HCT116 (cell line): ENCODE results near the gene TJP2. TPM values are rescaled to one million over a fixed set of nuclear protein-coding genes. Genes with fewer than 3 reads are reported as not detected.

Experiments used
- ATAC-seq: fragments of 200-7000 bp; cut with Tn5 transposase; 2 replicates; pipeline ENCODE4 v1.9.1; 2020; ENCODE audit warnings: mild to moderate bottlenecking, moderate library complexity
- BruUV-seq: library from RNA; stranded (reverse); fragments of 400-500 nt; replicated peaks from 2 replicates; lab custom pipeline; 2021; lab: Mats Ljungman, UMichigan
- CTCF ChIA-PET: fragments of 300-600 bp; sonication (Branson Sonifier 250); formaldehyde crosslinking; loops from one replicate; lab custom pipeline; 2021; ENCODE audit warnings: antibody characterized with exemption; lab: Charles Lee
- POLR2A ChIA-PET: fragments of 300-600, 350-600 bp; sonication (Branson Sonifier 250); formaldehyde crosslinking; loops from one replicate; lab custom pipeline; 2021; ENCODE audit warnings: antibody characterized with exemption; lab: Charles Lee
- RAD21 ChIA-PET, 2 experiments: fragments of 300-600 bp; sonication (Branson Sonifier 250); formaldehyde crosslinking; loops; one replicate each; lab custom pipeline; 2023; ENCODE audit warnings: low total read pairs in 2 of 2; ENCODE audit not compliant: uncharacterized antibody in 2 of 2, unreplicated experiment in 2 of 2, low non-redundant PET in 1 of 2; lab: Charles Lee
- DNase-seq: peaks from one replicate; pipeline ENCODE4 v3.0.0-alpha.2; 2010; ENCODE audit warnings: low read depth, low spot score
- H2AFZ ChIP-seq: fragments of 200-600 bp; shearing (Covaris generic), sonication (generic); 2 replicates; pipeline ENCODE4 v1.6.1; 2017; ENCODE audit warnings: low read depth, mixed run types, mixed read lengths, antibody characterized with exemption, low read length; ENCODE audit not compliant: poor library complexity, severe bottlenecking
- H3K27ac ChIP-seq: 2 replicates; pipeline ENCODE4 v1.5.1; 2012; ENCODE audit warnings: low read depth, low read length
- H3K27me3 ChIP-seq: fragments of 200-600 bp; sonication (generic); 2 replicates; pipeline ENCODE4 v1.6.1; 2016; ENCODE audit warnings: mixed run types, low read length, mixed read lengths; ENCODE audit not compliant: insufficient read depth
- H3K36me3 ChIP-seq, 2 experiments: fragments of 200-500 bp in 1 of 2; fragments of 200-600 bp in 1 of 2; sonication (Bioruptor generic) in 1 of 2; sonication (generic) in 1 of 2; 2 replicates each; pipeline versions ENCODE4 v1.5.1 to v1.6.1; 2014 to 2016; ENCODE audit warnings: low read length in 2 of 2, inconsistent platforms in 1 of 2, mixed read lengths in 1 of 2, mixed run types in 1 of 2; ENCODE audit not compliant: insufficient read depth in 2 of 2, control insufficient read depth in 1 of 2
- H3K4me1 ChIP-seq, 2 experiments: fragments of 200-600 bp in 1 of 2; sonication (generic) in 1 of 2; 2 replicates each; pipeline versions ENCODE4 v1.5.1 to v1.6.1; 2012 to 2017; ENCODE audit warnings: low read length in 2 of 2, inconsistent platforms in 1 of 2, mild to moderate bottlenecking in 1 of 2, mixed read lengths in 1 of 2, mixed run types in 1 of 2, moderate library complexity in 1 of 2; ENCODE audit not compliant: insufficient read depth in 2 of 2, control insufficient read depth in 1 of 2
- H3K4me2 ChIP-seq: fragments of 200-600 bp; sonication (generic); 2 replicates; pipeline ENCODE4 v1.6.1; 2017; ENCODE audit warnings: mixed run types, low read length, mixed read lengths
- H3K4me3 ChIP-seq, 2 experiments: fragments of 200-600 bp in 1 of 2; sonication (generic) in 1 of 2; replicated peaks in 1 of 2; 2 replicates each; pipeline ENCODE4 v1.5.1; 2011 to 2016; ENCODE audit warnings: low read length in 2 of 2, control low read depth in 1 of 2, low read depth in 1 of 2, mild to moderate bottlenecking in 1 of 2, mixed read lengths in 1 of 2, mixed run types in 1 of 2
- H3K79me2 ChIP-seq: fragments of 200-600 bp; sonication (generic); 2 replicates; pipeline ENCODE4 v1.6.1; 2017; ENCODE audit warnings: mild to moderate bottlenecking, mixed run types, low read length, moderate library complexity, mixed read lengths; ENCODE audit not compliant: insufficient read depth
- H3K9ac ChIP-seq: fragments of 200-600 bp; sonication (generic); 2 replicates; pipeline ENCODE4 v1.6.1; 2016; ENCODE audit warnings: low read length, mixed read lengths
- H3K9me2 ChIP-seq: fragments of 200-600 bp; sonication (generic), shearing (Covaris generic); 2 replicates; pipeline ENCODE4 v1.6.1; 2017; ENCODE audit warnings: mixed run types, mild to moderate bottlenecking, moderate library complexity; ENCODE audit not compliant: insufficient read depth
- H3K9me3 ChIP-seq, 2 experiments: fragments of 200-500 bp in 1 of 2; fragments of 200-600 bp in 1 of 2; sonication (Bioruptor generic) in 1 of 2; sonication (generic) in 1 of 2; 2 replicates each; pipeline ENCODE4 v1.6.1; 2014 to 2017; ENCODE audit warnings: low read length in 2 of 2, mixed read lengths in 2 of 2, inconsistent platforms in 1 of 2, low read depth in 1 of 2, mild to moderate bottlenecking in 1 of 2, mixed run types in 1 of 2, moderate library complexity in 1 of 2; ENCODE audit not compliant: control insufficient read depth in 1 of 2, insufficient read depth in 1 of 2
- H4K20me1 ChIP-seq: fragments of 200-600 bp; sonication (generic), shearing (Covaris generic); 2 replicates; pipeline ENCODE4 v1.6.1; 2017; ENCODE audit warnings: mixed run types, mild to moderate bottlenecking, moderate library complexity; ENCODE audit not compliant: insufficient read depth
- ELF1 ChIP-seq: IDR thresholded peaks from 2 replicates; pipeline ENCODE4 v1.6.1; 2012; ENCODE audit warnings: low read depth, borderline replicate concordance
- FOSL1 ChIP-seq: IDR thresholded peaks from 2 replicates; pipeline ENCODE4 v1.6.1; 2012; ENCODE audit warnings: low read depth
- JUND ChIP-seq: IDR thresholded peaks from 2 replicates; pipeline ENCODE4 v1.6.1; 2012
- POLR2AphosphoS5 ChIP-seq: IDR thresholded peaks from 2 replicates; pipeline ENCODE4 v1.6.1; 2011; ENCODE audit warnings: mild to moderate bottlenecking, low read depth, low read length, moderate library complexity
- REST ChIP-seq: IDR thresholded peaks from 2 replicates; pipeline ENCODE4 v1.6.1; 2012; ENCODE audit warnings: low read depth
- SP1 ChIP-seq: IDR thresholded peaks from 2 replicates; pipeline ENCODE4 v1.6.1; 2012; ENCODE audit warnings: low read depth
- SRF ChIP-seq: IDR thresholded peaks from 2 replicates; pipeline ENCODE4 v1.6.1; 2012; ENCODE audit warnings: low read depth
- TCF7L2 ChIP-seq: IDR thresholded peaks from 2 replicates; pipeline ENCODE4 v1.7.0; 2011; ENCODE audit warnings: borderline replicate concordance, inconsistent platforms; ENCODE audit not compliant: insufficient read depth, insufficient read length; ENCODE audit errors: extremely low read depth
- YY1 ChIP-seq: IDR thresholded peaks from 2 replicates; pipeline ENCODE4 v1.6.1; 2011; ENCODE audit warnings: low read length, low read depth, moderate library complexity, mild to moderate bottlenecking; ENCODE audit not compliant: insufficient replicate concordance; ENCODE audit errors: extremely low read depth
- ZFX ChIP-seq: fragments of 450-650 bp; IDR thresholded peaks from 2 replicates; pipeline ENCODE4 v1.6.1; 2017
- intact Hi-C: fragments of 100-400 bp; cut with micrococcal nuclease; formaldehyde crosslinking; loops from 2 replicates; pipeline ENCODE4 v1.10.0; 2022
- total RNA-seq: library from RNA; stranded (reverse); gene quantifications from one replicate; pipeline ENCODE4 v1.2.1, GENCODE V29; 2021; ENCODE audit not compliant: unreplicated experiment

TJP2 gene
- total RNA-seq, 1 experiment from 2014 or later = 39.7 TPM

DNA sequence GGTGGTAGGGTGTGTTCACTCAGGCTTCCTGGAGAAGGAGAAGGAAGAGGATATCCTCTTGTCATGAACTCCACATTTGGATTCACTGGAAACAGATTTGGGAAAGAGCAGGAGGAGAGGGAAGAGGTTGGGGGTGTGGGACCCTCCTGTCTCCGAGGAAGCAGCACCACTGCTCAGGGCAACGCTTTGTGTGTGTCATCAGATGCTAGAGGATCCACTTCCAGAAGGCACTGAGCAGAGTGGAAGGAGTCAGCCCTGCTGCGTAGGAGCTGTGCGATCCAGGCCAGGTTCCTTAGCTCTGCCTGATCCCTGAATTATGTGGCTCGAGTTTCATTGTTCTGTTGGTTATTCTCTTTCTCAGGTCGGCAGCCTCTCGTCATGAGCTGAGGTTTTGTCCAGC lies 37.3 kb upstream of the TJP2 start:
- POLR2A ChIA-PET = no interaction called here
- BruUV-seq = no TSS peak

DNA sequence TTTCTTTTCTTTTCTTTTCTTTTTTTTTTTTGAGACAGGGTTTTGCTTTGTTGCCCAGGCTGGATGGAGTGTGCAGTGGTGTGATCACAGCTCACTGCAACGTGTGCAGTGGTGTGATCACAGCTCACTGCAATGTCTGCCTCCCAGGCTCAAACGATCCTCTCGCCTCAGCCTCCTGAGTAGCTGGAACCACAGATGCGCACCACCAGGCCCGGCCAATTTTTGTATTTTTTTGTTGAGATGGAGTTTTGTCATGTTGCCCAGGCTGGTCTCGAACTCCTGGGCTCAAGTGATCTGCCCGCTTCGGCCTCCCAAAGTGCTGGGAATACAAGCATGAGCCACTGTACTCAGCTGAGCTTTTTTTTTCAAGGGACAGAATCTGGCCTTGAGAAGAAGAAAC lies 36.8 kb upstream of the TJP2 start:
- no peak for TF ChIP-seq REST
- TF ChIP-seq YY1 = no peak
- no peak for TF ChIP-seq ZFX
- no peak for TF ChIP-seq ELF1
- TF ChIP-seq JUND = no peak
- Histone ChIP-seq H4K20me1 (no peaks in the 10 kb centered on the region), H3K79me2 (peaks cover 18% of the 10 kb centered on the region; the same call in 1 of the 2 replicates), H3K9me2 (no peaks in the 10 kb centered on the region), H3K27ac (no peak overlapping the region), H2AFZ (no peak overlapping the region), H3K4me3 (no peak overlapping the region), H3K27me3 (no peaks in the 10 kb centered on the region), H3K9me3 (no peaks in the 10 kb centered on the region), H3K4me2 (no peak overlapping the region), H3K4me1 (no peaks in the 10 kb centered on the region), H3K9ac (no peak overlapping the region), H3K36me3 (no peaks in the 10 kb centered on the region; a peak in 1 of 4 replicates)
- ChIA-PET POLR2A (no interaction called here), RAD21 (no interaction called here), CTCF (no interaction called here)
- intact Hi-C loops = no loop called here
- ATAC-seq = no peak
- DNase-seq = no peak
- no TSS peak for BruUV-seq

More for the DNA sequence above, 37.3 kb upstream of the TJP2 start:
- DNase-seq (no peak), ATAC-seq (no peak)
- H3K27ac ChIP-seq = no peak overlapping the region
- RAD21 ChIA-PET = no interaction called here
- no peak overlapping the region for H2AFZ ChIP-seq
- H3K9ac ChIP-seq = no peak overlapping the region
- no peaks in the 10 kb centered on the region for H3K27me3 ChIP-seq
- no peaks in the 10 kb centered on the region for H3K9me3 ChIP-seq
- intact Hi-C loops = no loop called here
- H3K9me2 ChIP-seq = no peaks in the 10 kb centered on the region
- no peaks in the 10 kb centered on the region; a peak in 1 of 4 replicates for H3K36me3 ChIP-seq
- peaks cover 20% of the 10 kb centered on the region; the same call in 1 of the 2 replicates for H3K79me2 ChIP-seq
- no peak overlapping the region for H3K4me2 ChIP-seq
- no peak overlapping the region for H3K4me3 ChIP-seq
- H3K4me1 ChIP-seq = no peaks in the 10 kb centered on the region; a peak in 1 of 4 replicates
- no peak for TF ChIP-seq SRF
- TF ChIP-seq FOSL1 = no peak
- no peak for TF ChIP-seq SP1
- no peak for TF ChIP-seq TCF7L2
- TF ChIP-seq POLR2AphosphoS5 = no peak
- no peaks in the 10 kb centered on the region for H4K20me1 ChIP-seq
- CTCF ChIA-PET = no interaction called here
